NCI-H146 treated with DMSO at 0.1 percent for 48 hours (cell line): ENCODE data around the gene ARHGAP15.

Experiments used
- DNase-seq: peaks from one replicate; lab custom pipeline; 2025; ENCODE audit not compliant: unreplicated experiment; lab: John Stamatoyannopoulos, UW

The ARHGAP15 gene

GRCh38 chr2:143440411-143441012 is 311.3 kb downstream of the ARHGAP15 start:
- no peak for DNase-seq

GRCh38 chr2:143442193-143442592 is 313.0 kb downstream of the ARHGAP15 start:
- DNase-seq: no peak

- DNase-seq: no peak
These were observed 322.5 kb downstream of the ARHGAP15 start for GRCh38 chr2:143451642-143452281.

DNA sequence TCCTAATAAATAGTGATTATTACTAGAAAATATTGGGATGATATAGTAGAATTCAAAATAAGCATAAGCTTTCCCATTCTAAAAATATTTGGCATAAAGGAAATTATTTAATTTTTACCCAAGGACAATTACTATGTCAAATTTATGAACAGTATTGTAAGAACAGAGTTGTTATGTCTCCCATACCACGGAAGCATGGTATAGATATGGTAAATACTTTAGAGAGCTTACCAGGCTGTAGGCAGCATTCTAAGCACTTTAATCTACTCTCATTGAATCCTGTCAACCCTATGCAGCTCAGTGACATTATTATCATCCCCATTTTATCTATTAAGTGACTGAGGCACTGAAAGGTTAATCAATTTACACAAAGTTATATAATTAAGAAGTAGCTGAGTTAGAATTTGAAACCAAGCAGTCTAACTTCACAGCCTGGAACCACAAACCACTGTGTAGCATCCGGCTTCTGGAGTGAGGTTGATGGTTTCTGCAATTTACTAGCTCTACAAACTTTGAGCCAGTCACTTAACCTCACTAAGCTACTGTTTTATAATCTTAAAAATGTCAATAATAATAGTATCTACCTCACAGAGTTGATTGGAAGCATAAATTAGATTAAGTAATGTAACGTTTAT is 323.7 kb downstream of the ARHGAP15 start:
- DNase-seq: no peak

DNA sequence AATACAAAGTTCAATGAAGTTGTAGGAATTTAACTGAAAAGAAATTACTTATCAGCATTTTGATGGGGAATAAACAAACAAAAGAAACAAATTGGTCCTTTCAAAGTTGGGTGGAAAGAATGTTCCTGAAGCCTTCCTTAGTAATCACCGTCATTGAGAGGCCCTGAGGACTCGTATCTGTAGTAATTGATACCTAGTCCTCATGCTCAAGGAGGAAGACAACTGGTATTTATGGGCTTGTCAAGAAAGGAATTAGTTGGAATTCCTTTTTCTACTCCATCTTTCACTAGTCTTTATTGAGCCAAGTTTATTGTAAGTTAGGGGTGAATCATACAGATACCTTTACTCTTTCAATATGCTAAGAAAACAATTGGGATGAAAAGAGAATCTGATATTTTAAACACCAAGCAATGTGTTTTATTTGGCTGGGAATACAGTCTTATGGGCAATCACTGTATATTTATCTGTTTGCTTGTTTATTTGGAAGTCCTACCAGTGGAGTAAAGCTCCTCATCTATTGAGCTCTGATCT is 324.8 kb downstream of the ARHGAP15 start:
- DNase-seq: no peak

GRCh38 chr2:143455317-143455716 is 326.1 kb downstream of the ARHGAP15 start:
- no peak for DNase-seq

DNA sequence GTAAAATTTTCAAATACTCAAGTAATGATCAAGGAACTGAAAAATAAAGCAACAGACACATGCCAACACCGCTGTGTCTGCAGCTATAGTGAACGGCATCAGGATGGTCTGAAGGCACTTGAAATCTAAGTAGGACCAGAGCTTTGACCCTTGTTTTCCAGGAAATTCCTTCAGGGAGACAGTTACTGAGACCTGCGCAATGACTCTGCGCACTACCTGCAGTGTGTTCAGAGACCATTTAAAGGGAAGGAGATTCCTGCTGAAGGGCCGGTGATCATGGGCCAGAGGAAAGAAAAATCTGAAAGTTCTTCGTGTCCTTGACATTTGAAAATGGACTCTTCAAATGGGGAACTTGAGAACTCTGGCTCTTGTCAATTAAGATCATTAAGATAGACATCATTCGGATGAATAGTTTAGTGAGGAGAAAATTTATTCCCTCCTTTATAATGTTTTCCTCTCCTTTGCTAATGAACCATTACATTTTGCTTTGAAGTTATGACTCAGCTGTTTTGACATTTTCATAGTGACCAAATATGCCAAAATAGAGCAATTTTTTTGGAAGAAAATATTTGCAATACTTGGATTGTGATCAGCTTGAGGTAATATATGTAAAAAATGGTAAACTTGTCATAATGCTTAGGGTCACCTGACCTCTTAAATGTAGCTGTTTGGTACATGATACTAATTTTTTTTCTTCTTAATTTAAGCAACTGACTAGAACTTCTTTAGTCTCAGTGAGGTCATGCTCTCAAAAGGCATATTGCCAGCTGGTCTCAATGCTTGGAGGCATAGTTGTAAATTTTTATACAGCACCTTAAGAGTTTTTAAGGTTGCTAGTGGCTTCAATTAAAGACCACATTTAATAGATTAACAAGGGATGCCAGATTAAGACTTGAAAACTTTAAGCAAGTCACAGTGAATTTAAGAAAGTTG is 329.3 kb downstream of the ARHGAP15 start:
- DNase-seq: no peak

GRCh38 chr2:143460382-143460781 is 331.2 kb downstream of the ARHGAP15 start:
- no peak for DNase-seq

- DNase-seq: no peak
These were observed 334.5 kb downstream of the ARHGAP15 start for GRCh38 chr2:143463719-143464118.

- DNase-seq: no peak
These were observed 337.2 kb downstream of the ARHGAP15 start for GRCh38 chr2:143466391-143466790.

- DNase-seq: no peak
These were observed 337.8 kb downstream of the ARHGAP15 start for GRCh38 chr2:143467011-143467410.

GRCh38 chr2:143468341-143468888 is 339.2 kb downstream of the ARHGAP15 start:
- DNase-seq: no peak

DNA sequence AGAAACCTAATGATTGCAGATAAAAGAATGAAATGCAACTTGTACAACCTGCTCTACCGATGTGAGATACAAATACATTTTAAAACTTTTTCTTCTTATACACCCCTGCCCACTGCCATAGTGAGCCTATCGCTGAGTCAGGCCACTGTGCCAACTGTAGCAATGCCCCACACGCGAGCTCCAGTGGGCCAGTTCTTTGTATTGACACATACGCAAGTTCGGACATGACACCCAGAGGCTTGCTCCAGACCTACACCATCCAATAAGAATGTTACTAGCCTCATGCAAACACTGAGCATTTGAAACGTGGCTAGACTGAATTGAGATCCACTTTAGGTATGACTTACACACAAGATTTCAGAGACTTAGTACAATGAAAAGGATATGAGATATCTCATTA is 340.1 kb downstream of the ARHGAP15 start:
- DNase-seq: no peak

DNA sequence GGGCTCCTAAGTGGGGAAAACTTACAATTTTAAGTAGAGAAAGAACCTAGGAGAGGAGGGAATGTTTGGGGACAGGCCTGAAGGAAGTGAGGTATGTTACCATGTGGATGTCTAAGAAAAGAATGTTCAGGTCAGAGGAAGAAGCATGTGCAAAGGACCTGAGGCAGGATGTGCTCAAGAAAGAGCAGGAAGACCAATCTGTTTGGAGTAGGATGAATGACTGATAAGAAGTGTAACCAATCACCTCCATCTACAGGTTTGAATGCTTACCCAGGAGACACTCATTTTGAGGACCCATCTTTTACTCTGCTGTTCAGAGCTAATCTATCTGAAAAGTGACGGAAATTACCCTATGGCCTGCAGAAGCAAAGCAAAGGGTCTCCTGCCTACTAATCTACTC is 342.3 kb downstream of the ARHGAP15 start:
- no peak for DNase-seq

DNA sequence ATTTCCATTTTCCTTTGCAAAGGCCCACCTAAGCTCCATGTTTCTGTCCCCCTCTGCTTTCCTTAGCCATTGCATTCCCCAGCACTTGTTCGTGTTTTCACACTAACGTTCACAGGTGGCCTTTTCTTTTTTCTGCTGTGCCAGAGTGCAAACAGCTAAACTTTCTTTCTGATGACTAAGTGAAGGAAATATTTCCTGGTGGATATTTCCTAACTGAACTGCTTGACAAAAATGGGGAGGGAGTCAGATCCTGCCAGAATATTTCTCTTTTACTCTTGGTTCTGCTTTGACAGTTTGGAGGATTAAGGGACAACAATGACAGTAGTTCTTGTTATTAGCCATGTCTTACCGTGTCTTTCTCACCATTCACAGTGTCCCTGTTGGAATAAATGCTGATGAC is 344.0 kb downstream of the ARHGAP15 start:
- no peak for DNase-seq

DNA sequence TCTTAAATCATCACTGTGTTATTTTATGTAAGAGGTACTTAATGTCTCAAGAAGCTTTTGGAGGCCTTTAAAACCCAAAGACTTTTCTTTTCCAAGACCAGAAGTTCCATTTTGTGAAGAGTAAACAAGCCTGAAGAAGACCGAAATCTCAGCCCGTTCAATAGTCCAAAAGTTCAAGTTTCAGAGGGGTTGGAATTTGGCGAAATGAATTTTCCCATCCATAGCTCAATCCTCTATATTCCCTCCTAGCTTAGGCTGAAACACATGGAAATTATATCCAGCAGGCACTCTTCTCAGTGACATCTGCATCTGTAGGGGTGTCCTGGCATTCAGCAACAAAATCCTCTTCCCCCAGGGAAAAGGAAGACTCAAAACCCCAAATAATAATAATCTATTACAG is 344.6 kb downstream of the ARHGAP15 start:
- no peak for DNase-seq

GRCh38 chr2:143474586-143474985 is 345.4 kb downstream of the ARHGAP15 start:
- DNase-seq: no peak

DNA sequence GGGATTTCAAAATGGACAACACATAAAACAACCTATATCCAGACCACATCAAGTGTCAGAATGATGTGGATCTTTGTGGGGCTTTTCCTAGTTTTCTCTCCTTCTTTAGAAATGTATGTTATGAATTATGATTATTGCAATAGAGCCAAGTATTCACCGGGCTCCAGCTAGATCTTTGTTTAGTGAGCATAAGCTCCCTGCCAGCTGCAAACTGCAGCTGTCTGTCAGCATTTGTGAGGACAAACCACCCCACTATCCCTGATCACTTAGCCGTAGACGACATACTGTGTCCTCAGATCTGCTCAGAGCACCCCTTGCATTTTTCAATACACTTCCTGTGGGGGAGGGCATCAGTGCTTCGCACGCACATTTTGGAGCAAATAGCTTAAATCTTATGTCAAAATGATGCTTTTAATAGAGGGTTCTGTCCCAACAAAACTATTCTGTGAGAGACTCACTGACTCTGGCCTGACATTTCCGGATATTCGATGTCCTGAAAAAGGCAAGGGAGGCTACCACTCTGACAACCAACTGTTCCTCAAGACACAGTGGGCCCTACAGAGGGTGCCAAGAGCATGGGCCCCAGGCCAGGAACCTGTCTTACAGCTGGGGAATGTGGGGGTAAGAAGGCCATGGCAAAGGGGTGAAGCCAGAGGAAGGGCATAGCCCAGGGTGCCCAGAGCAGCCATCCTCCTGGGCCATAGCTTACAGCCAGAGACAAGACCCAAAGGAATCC is 346.0 kb downstream of the ARHGAP15 start:
- DNase-seq: no peak

GRCh38 chr2:143476336-143477087 is 347.3 kb downstream of the ARHGAP15 start:
- no peak for DNase-seq
